Measurements from ENCODE around the gene MMP24OS. TPM values are rescaled to one million over a fixed set of nuclear protein-coding genes. Genes with fewer than 3 reads are reported as not detected.
"Not testable (repeated sequence)": the region's sequence is repeated elsewhere in the genome, so short reads cannot be mapped to it uniquely, and the experiment has no call there.

Gene MMP24OS
- total and polyA plus RNA-seq, 2 donors (not counting 3 experiments of a cell fraction or from before 2014, with no cell fraction given) = 35.1 to 55.6 TPM

- CTCF ChIA-PET = interaction anchor here (0.9 kb wide), 1 partner anchor 166 kb away, joined by 4 read pairs; no protein-coding TSS in a partner anchor
- intact Hi-C loops (cut with micrococcal nuclease); FAIRE-seq; H3K9me3 ChIP-seq (replicated peaks; ENCODE audit: control insufficient read depth, insufficient read depth, low read length); H3K9ac ChIP-seq (replicated peaks; ENCODE audit: extremely low read depth, insufficient read depth, low read length); H3K36me3 ChIP-seq (ENCODE audit: control insufficient read depth in 2 of 2, extremely low read depth in 1 of 2, insufficient read depth in 2 of 2, low read length in 2 of 2); DNase-seq (ENCODE audit: low read depth, low spot score); H3K4me3 ChIP-seq (replicated peaks in 1 of 3; ENCODE audit: insufficient read depth in 1 of 3, low read depth in 1 of 3, low read length in 3 of 3); BruUV-seq (replicated peaks); H3K27me3 ChIP-seq (ENCODE audit: control insufficient read depth in 2 of 2, insufficient read depth in 2 of 2, low read length in 2 of 2); H4K20me1 ChIP-seq (replicated peaks; ENCODE audit: control insufficient read depth, extremely low read depth, insufficient read depth, low read length); H2AFZ ChIP-seq (ENCODE audit: low read depth, low read length); H3K27ac ChIP-seq (ENCODE audit: insufficient read depth, low read depth, low read length); H3K4me2 ChIP-seq (ENCODE audit: insufficient read depth, low read length); H3K9me1 ChIP-seq (replicated peaks; ENCODE audit: control insufficient read depth, extremely low read depth, insufficient read depth, low read length); H3K79me2 ChIP-seq (ENCODE audit: control insufficient read depth, insufficient read depth, low read length); POLR2A ChIA-PET: not testable (repeated sequence)
- H3K4me1 ChIP-seq (ENCODE audit: control insufficient read depth, extremely low read depth, insufficient read depth, low read length) = peaks cover 10% of the 10 kb centered on the region
- dilution Hi-C loops (cut with MboI; ENCODE audit: extremely low pct_ligation_motif_present, low sequenced_read_pairs) = loop anchor here (25.0 kb wide), 1 partner anchor 425 kb away; the partner anchor contains the start of gene NCOA6
Observed at GRCh38 chr20:35262321-35262720, 15.6 kb downstream of the MMP24OS start.

GRCh38 chr20:35260426-35260825 lies 17.5 kb downstream of the MMP24OS start:
- intact Hi-C loops (cut with micrococcal nuclease) (no loop called here), dilution Hi-C loops (cut with MboI; ENCODE audit: extremely low pct_ligation_motif_present, low sequenced_read_pairs) (loop anchor here (25.0 kb wide), 1 partner anchor 423 kb away; the partner anchor contains the start of gene NCOA6)
- Histone ChIP-seq H3K4me2 (ENCODE audit: insufficient read depth, low read length) (no peak overlapping the region), H3K9me3 (replicated peaks; ENCODE audit: control insufficient read depth, insufficient read depth, low read length) (no peaks in the 10 kb centered on the region), H3K9ac (replicated peaks; ENCODE audit: extremely low read depth, insufficient read depth, low read length) (no peak overlapping the region), H3K4me3 (replicated peaks in 1 of 3; ENCODE audit: insufficient read depth in 1 of 3, low read depth in 1 of 3, low read length in 3 of 3) (no peak overlapping the region), H3K9me1 (replicated peaks; ENCODE audit: control insufficient read depth, extremely low read depth, insufficient read depth, low read length) (no peaks in the 10 kb centered on the region), H4K20me1 (replicated peaks; ENCODE audit: control insufficient read depth, extremely low read depth, insufficient read depth, low read length) (no peaks in the 10 kb centered on the region), H3K36me3 (ENCODE audit: control insufficient read depth in 2 of 2, extremely low read depth in 1 of 2, insufficient read depth in 2 of 2, low read length in 2 of 2) (no peaks in the 10 kb centered on the region), H3K79me2 (ENCODE audit: control insufficient read depth, insufficient read depth, low read length) (no peaks in the 10 kb centered on the region), H3K4me1 (ENCODE audit: control insufficient read depth, extremely low read depth, insufficient read depth, low read length) (peaks cover 13% of the 10 kb centered on the region), H3K27ac (ENCODE audit: insufficient read depth, low read depth, low read length) (no peak overlapping the region), H2AFZ (ENCODE audit: low read depth, low read length) (no peak overlapping the region), H3K27me3 (ENCODE audit: control insufficient read depth in 2 of 2, insufficient read depth in 2 of 2, low read length in 2 of 2) (no peaks in the 10 kb centered on the region)
- POLR2A ChIA-PET = no interaction called here
- BruUV-seq (replicated peaks) = no TSS peak
- FAIRE-seq = no peak
- TF ChIP-seq EZH2 (IDR thresholded peaks at IDR 0.05; ENCODE audit: borderline replicate concordance, low read depth, low read length, severe bottlenecking) = no peak
- no peak for TF ChIP-seq CTCF (IDR thresholded peaks at IDR 0.05; ENCODE audit: extremely low read depth in 1 of 2, insufficient read depth in 1 of 2, low read depth in 1 of 2, low read length in 2 of 2)
- TF ChIP-seq GATA2 (IDR thresholded peaks at IDR 0.05; ENCODE audit: insufficient read depth, insufficient read length, low read depth, low read length) = no peak
- no peak for TF ChIP-seq POLR2AphosphoS5 (IDR thresholded peaks at IDR 0.05; ENCODE audit: insufficient read depth, low read depth, low read length)
- no peak for TF ChIP-seq POLR2A (IDR thresholded peaks at IDR 0.05; ENCODE audit: low read depth, low read length)
- TF ChIP-seq FOS (IDR thresholded peaks at IDR 0.05; ENCODE audit: borderline replicate concordance, insufficient read depth, low read length) = no peak
- TF ChIP-seq JUN (IDR thresholded peaks at IDR 0.05; ENCODE audit: borderline replicate concordance, insufficient read depth, insufficient read length, low read depth) = no peak
- no peak for TF ChIP-seq MAX (IDR thresholded peaks at IDR 0.05; ENCODE audit: insufficient read depth, insufficient read length)
- TF ChIP-seq MYC (IDR thresholded peaks at IDR 0.05; ENCODE audit: low read depth, low read length) = no peak
- DNase-seq (ENCODE audit: low read depth, low spot score) = no peak
- CTCF ChIA-PET = interaction anchor here (0.6 to 1.6 kb wide), 4 partner anchors 43 to 179 kb away, joined by 3 to 5 read pairs (median 4); no protein-coding TSS in a partner anchor
